VCaP (cell line): ENCODE measurements around the gene STAT4.

Experiments
- H3K27ac ChIP-seq: fragments of 450-650 bp; 2 replicates; pipeline ENCODE4 v1.5.1; 2017
- CTCF ChIP-seq: fragments of 450-650 bp; conservative IDR thresholded peaks from 2 replicates; pipeline ENCODE4 v1.5.1; 2017; ENCODE audit warnings: mild to moderate bottlenecking, moderate library complexity

STAT4 gene

GRCh38 chr2:191122638-191123294, 28.0 kb downstream of the STAT4 start:
- TF ChIP-seq CTCF = no peak

GRCh38 chr2:191117341-191117740, 33.5 kb downstream of the STAT4 start:
- no peak for TF ChIP-seq CTCF

More at GRCh38 chr2:191122638-191123294, 28.0 kb downstream of the STAT4 start:
- H3K27ac ChIP-seq = no peak overlapping the region

GRCh38 chr2:191115804-191116203, 35.0 kb downstream of the STAT4 start:
- H3K27ac ChIP-seq = no peak overlapping the region
- TF ChIP-seq CTCF = no peak

More at GRCh38 chr2:191117341-191117740, 33.5 kb downstream of the STAT4 start:
- H3K27ac ChIP-seq = no peak overlapping the region

- TF ChIP-seq CTCF = no peak
- H3K27ac ChIP-seq = no peak overlapping the region
Measured at GRCh38 chr2:191115391-191115790, 35.4 kb downstream of the STAT4 start.

- TF ChIP-seq CTCF = no peak
- no peak overlapping the region for H3K27ac ChIP-seq
Measured at GRCh38 chr2:191114403-191114886, 36.3 kb downstream of the STAT4 start.

- no peak overlapping the region for H3K27ac ChIP-seq
- no peak for TF ChIP-seq CTCF
Measured at GRCh38 chr2:191113761-191114160, 37.0 kb downstream of the STAT4 start.

- TF ChIP-seq CTCF = no peak
- H3K27ac ChIP-seq = no peak overlapping the region
Measured at GRCh38 chr2:191112448-191112901, 38.3 kb downstream of the STAT4 start.
